SK-N-SH treated with all-trans-retinoic acid at 6 μM for 48 hours (cell line): ENCODE results near the gene MRPS23.

Source experiments
- ATAC-seq: fragments of 200-7000 bp; cut with Tn5 transposase; 3 replicates; pipeline ENCODE4 v1.9.1; 2020; ENCODE audit warnings: mild to moderate bottlenecking, moderate library complexity
- ARNTL ChIP-seq: fragments of 450-650 bp; formaldehyde crosslinking; IDR thresholded peaks from 2 replicates; pipeline ENCODE4 v1.5.0; 2020; ENCODE audit warnings: low read depth, mild to moderate bottlenecking, moderate library complexity, borderline replicate concordance
- BACH2 ChIP-seq: fragments of 250-450 bp; sonication (Bioruptor Pico); IDR thresholded peaks from 2 replicates; pipeline ENCODE4 v1.9.0; 2021; ENCODE audit warnings: mild to moderate bottlenecking, borderline replicate concordance
- CSDC2 ChIP-seq: fragments of 250-450 bp; sonication (Bioruptor Pico); IDR thresholded peaks from 2 replicates; pipeline ENCODE4 v1.5.0; 2020; ENCODE audit warnings: mild to moderate bottlenecking, moderate library complexity
- ESRRG ChIP-seq: fragments of 250-450 bp; sonication (Bioruptor Pico); IDR thresholded peaks from 2 replicates; pipeline ENCODE4 v1.6.1; 2021; ENCODE audit warnings: mild to moderate bottlenecking
- GLIS3 ChIP-seq: fragments of 250-450 bp; sonication (Bioruptor Pico); IDR thresholded peaks from 2 replicates; pipeline ENCODE4 v1.5.0; 2020; ENCODE audit warnings: mild to moderate bottlenecking, moderate library complexity
- ISL1 ChIP-seq: fragments of 250-450 bp; sonication (Bioruptor Pico); IDR thresholded peaks from 2 replicates; pipeline ENCODE4 v2.1.2; 2022; ENCODE audit warnings: mild to moderate bottlenecking, moderate library complexity
- OSR1 ChIP-seq: fragments of 250-450 bp; sonication (Bioruptor Pico); IDR thresholded peaks from 2 replicates; pipeline ENCODE4 v1.8.0; 2022; ENCODE audit warnings: moderate library complexity, mild to moderate bottlenecking, inconsistent platforms
- PPARA ChIP-seq: fragments of 250-450 bp; sonication (Bioruptor Pico); IDR thresholded peaks from 2 replicates; pipeline ENCODE4 v1.5.0; 2020; ENCODE audit warnings: mild to moderate bottlenecking, borderline replicate concordance
- RARB ChIP-seq: fragments of 250-450 bp; sonication (Bioruptor Pico); IDR thresholded peaks from 2 replicates; pipeline ENCODE4 v1.8.0; 2021; ENCODE audit warnings: mild to moderate bottlenecking, moderate library complexity
- TCF4 ChIP-seq: fragments of 250-450 bp; sonication (Bioruptor Pico); IDR thresholded peaks from 2 replicates; pipeline ENCODE4 v1.8.0; 2021; ENCODE audit warnings: mild to moderate bottlenecking, moderate library complexity, borderline replicate concordance
- TOX ChIP-seq: fragments of 250-450 bp; sonication (Bioruptor Pico); IDR thresholded peaks from 2 replicates; pipeline ENCODE4 v1.8.0; 2021; ENCODE audit warnings: mild to moderate bottlenecking, moderate library complexity, borderline replicate concordance
- ZC3H10 ChIP-seq: fragments of 250-450 bp; sonication (Bioruptor Pico); IDR thresholded peaks from 2 replicates; pipeline ENCODE4 v1.5.1; 2021; ENCODE audit warnings: mild to moderate bottlenecking, moderate library complexity
- ZFP3 ChIP-seq: fragments of 250-450 bp; sonication (Bioruptor Pico); IDR thresholded peaks from 2 replicates; pipeline ENCODE4 v1.5.0; 2020; ENCODE audit warnings: mild to moderate bottlenecking, moderate library complexity
- ZFP30 ChIP-seq: fragments of 450-650 bp; formaldehyde crosslinking; IDR thresholded peaks from 2 replicates; pipeline ENCODE4 v1.5.0; 2022; ENCODE audit warnings: mild to moderate bottlenecking, moderate library complexity
- ZNF565 ChIP-seq: fragments of 450-650 bp; formaldehyde crosslinking; conservative IDR thresholded peaks from 2 replicates; pipeline ENCODE4 v1.5.0; 2020; ENCODE audit warnings: low read depth, mild to moderate bottlenecking, moderate library complexity
- ZNF70 ChIP-seq: fragments of 450-650 bp; formaldehyde crosslinking; IDR thresholded peaks from 2 replicates; pipeline ENCODE4 v1.5.0; 2020; ENCODE audit warnings: mild to moderate bottlenecking, moderate library complexity
- ZNF8 ChIP-seq: fragments of 450-650 bp; formaldehyde crosslinking; IDR thresholded peaks from 2 replicates; pipeline ENCODE4 v1.5.0; 2020; ENCODE audit warnings: mild to moderate bottlenecking, moderate library complexity
- TF ChIP-seq, protein P1 (sequence below): fragments of 250-450 bp; sonication (Bioruptor Pico); IDR thresholded peaks from 2 replicates; pipeline ENCODE4 v1.8.0; 2021; ENCODE audit warnings: low read depth, mild to moderate bottlenecking, moderate library complexity, borderline replicate concordance
- TF ChIP-seq, protein P2 (sequence below): fragments of 250-450 bp; sonication (Bioruptor Pico); IDR thresholded peaks from 2 replicates; pipeline ENCODE4 v1.5.0; 2020; ENCODE audit warnings: mild to moderate bottlenecking, moderate library complexity
- TF ChIP-seq, protein P3 (sequence below): fragments of 250-450 bp; sonication (Bioruptor Pico); IDR thresholded peaks from 2 replicates; pipeline ENCODE4 v1.8.0; 2020; ENCODE audit warnings: mild to moderate bottlenecking, moderate library complexity, borderline replicate concordance
- TF ChIP-seq, protein P4 (sequence below): fragments of 250-450 bp; sonication (Bioruptor Pico); IDR thresholded peaks from 2 replicates; pipeline ENCODE4 v1.5.1; 2021; ENCODE audit warnings: mild to moderate bottlenecking, moderate library complexity

Gene MRPS23

DNA sequence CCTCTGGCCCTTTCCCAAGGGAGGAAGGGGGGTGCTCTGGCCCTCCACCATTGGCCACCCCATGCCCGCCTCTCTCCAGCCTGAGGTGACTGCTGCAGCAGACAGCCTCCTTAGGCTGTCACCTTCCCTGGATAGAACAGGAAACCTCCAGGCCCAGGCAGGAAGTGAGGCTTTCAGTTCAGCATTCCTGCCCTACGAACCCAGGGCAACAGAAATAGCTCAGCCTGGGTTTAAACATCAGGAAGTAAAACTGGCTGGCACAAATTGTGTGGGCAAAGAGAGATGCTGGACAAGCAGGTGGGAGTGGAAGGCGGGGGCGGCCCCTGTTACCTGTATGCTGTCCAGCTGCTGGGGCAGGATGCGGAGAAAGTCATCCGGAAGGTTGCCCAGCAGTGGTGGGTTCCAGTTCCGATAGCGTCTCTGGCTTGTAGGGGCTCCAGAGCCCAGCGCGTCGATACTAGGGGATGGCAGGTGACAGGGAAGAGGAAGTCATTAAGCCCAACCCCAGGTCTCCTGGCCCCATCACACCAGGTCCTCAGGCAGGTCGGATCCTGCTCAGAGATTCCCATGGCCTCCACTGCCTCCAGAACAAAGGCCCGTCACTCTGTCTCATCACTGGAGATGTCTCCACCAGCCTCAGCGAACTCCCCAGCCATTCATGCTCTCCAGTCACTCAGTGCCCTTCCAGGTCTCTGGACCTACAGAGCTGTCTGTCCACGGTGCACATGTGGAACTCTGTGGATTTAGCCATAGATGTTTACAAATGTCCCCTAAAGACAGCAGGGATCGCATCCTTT, 23.6 kb upstream of the MRPS23 start:
- no peak for ATAC-seq
- TF ChIP-seq TCF4 (CRISPR knock-in tag), result no peak
- TF ChIP-seq, all 23 proteins: peak for 0

DNA sequence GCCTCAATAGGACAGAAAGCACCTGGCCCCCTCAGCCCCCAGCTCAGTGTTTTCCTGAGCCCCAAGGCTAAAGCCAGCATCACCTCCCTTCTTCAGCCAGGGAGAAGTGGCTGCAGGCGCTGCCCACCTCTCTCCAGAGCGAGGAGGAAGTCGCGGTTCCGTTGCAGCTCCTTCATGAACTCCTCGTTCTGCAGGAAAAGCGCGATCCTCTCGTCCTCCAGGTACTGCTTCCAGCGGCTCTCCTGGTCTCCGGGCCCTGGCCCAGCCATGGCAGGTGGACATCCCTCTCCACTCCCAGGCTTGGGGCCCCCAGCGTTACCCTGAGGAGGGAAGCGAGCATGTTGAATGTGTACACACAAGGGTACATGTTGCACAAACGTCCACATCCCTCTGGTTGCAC, 22.7 kb upstream of the MRPS23 start:
- no peak for ATAC-seq
- TF ChIP-seq PPARA (CRISPR knock-in tag) (no peak), TOX (CRISPR knock-in tag) (no peak), ZNF8 (CRISPR knock-in tag) (no peak), ISL1 (CRISPR knock-in tag) (no peak), ARNTL (CRISPR knock-in tag) (no peak), ZFP30 (CRISPR knock-in tag) (no peak), ZNF70 (CRISPR knock-in tag) (no peak), OSR1 (CRISPR knock-in tag) (no peak), GLIS3 (no peak), CSDC2 (CRISPR knock-in tag) (no peak), TCF4 (CRISPR knock-in tag) (no peak), ZC3H10 (no peak), ESRRG (no peak)
- TF ChIP-seq, protein P1, sequence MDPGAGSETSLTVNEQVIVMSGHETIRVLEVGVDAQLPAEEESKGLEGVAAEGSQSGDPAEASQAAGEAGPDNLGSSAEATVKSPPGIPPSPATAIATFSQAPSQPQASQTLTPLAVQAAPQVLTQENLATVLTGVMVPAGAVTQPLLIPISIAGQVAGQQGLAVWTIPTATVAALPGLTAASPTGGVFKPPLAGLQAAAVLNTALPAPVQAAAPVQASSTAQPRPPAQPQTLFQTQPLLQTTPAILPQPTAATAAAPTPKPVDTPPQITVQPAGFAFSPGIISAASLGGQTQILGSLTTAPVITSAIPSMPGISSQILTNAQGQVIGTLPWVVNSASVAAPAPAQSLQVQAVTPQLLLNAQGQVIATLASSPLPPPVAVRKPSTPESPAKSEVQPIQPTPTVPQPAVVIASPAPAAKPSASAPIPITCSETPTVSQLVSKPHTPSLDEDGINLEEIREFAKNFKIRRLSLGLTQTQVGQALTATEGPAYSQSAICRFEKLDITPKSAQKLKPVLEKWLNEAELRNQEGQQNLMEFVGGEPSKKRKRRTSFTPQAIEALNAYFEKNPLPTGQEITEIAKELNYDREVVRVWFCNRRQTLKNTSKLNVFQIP (CRISPR knock-in tag), result no peak
- TF ChIP-seq, protein P2, sequence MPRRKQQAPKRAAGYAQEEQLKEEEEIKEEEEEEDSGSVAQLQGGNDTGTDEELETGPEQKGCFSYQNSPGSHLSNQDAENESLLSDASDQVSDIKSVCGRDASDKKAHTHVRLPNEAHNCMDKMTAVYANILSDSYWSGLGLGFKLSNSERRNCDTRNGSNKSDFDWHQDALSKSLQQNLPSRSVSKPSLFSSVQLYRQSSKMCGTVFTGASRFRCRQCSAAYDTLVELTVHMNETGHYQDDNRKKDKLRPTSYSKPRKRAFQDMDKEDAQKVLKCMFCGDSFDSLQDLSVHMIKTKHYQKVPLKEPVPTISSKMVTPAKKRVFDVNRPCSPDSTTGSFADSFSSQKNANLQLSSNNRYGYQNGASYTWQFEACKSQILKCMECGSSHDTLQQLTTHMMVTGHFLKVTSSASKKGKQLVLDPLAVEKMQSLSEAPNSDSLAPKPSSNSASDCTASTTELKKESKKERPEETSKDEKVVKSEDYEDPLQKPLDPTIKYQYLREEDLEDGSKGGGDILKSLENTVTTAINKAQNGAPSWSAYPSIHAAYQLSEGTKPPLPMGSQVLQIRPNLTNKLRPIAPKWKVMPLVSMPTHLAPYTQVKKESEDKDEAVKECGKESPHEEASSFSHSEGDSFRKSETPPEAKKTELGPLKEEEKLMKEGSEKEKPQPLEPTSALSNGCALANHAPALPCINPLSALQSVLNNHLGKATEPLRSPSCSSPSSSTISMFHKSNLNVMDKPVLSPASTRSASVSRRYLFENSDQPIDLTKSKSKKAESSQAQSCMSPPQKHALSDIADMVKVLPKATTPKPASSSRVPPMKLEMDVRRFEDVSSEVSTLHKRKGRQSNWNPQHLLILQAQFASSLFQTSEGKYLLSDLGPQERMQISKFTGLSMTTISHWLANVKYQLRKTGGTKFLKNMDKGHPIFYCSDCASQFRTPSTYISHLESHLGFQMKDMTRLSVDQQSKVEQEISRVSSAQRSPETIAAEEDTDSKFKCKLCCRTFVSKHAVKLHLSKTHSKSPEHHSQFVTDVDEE, result no peak
- TF ChIP-seq, protein P3, sequence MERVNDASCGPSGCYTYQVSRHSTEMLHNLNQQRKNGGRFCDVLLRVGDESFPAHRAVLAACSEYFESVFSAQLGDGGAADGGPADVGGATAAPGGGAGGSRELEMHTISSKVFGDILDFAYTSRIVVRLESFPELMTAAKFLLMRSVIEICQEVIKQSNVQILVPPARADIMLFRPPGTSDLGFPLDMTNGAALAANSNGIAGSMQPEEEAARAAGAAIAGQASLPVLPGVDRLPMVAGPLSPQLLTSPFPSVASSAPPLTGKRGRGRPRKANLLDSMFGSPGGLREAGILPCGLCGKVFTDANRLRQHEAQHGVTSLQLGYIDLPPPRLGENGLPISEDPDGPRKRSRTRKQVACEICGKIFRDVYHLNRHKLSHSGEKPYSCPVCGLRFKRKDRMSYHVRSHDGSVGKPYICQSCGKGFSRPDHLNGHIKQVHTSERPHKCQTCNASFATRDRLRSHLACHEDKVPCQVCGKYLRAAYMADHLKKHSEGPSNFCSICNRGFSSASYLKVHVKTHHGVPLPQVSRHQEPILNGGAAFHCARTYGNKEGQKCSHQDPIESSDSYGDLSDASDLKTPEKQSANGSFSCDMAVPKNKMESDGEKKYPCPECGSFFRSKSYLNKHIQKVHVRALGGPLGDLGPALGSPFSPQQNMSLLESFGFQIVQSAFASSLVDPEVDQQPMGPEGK (CRISPR knock-in tag), result no peak
- TF ChIP-seq, protein P4, sequence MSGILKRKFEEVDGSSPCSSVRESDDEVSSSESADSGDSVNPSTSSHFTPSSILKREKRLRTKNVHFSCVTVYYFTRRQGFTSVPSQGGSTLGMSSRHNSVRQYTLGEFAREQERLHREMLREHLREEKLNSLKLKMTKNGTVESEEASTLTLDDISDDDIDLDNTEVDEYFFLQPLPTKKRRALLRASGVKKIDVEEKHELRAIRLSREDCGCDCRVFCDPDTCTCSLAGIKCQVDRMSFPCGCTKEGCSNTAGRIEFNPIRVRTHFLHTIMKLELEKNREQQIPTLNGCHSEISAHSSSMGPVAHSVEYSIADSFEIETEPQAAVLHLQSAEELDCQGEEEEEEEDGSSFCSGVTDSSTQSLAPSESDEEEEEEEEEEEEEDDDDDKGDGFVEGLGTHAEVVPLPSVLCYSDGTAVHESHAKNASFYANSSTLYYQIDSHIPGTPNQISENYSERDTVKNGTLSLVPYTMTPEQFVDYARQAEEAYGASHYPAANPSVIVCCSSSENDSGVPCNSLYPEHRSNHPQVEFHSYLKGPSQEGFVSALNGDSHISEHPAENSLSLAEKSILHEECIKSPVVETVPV (CRISPR knock-in tag), result no peak

DNA sequence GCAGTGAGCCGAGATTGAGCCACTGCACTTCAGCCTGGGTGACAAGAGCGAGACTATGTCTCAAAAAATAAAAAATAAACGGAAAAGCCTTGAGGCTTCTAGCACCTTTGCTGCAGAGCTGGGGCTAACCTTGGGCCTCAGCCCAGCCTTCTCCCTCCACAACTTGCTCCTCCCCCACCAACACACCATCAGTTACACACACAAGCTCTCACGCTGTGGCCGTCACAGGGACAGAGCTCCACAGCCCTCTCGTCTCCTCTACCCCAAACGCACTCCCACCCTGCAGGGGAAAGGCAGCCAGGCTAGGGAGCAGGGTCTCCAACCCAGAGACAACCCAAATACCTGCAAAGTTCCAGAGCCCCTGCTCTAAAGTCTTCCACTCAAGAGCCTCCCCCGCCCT, 22.0 kb upstream of the MRPS23 start:
- TF ChIP-seq OSR1 (CRISPR knock-in tag) (no peak), ZNF565 (CRISPR knock-in tag) (no peak), PPARA (CRISPR knock-in tag) (no peak)
- TF ChIP-seq, all 23 proteins: peak for 0
- ATAC-seq, result no peak

DNA sequence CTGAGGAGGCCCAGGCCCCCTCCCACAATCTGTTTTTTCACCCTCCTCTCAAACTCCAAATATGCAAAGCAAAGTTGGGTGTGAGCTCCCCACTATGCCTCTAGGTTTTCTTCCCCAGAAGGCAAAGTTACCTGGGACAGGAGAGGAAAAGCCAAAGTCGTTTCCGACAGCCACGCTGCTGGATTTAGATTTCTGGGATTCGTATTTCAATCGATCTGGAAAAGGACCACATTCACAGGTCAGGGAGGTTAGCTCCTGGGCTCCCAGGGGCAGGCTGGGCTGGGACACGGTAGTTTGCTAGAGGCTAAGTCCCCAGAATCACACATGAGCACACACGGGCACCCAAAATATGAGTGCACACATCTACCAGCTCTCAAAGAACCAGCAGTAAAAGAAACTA, 21.3 kb upstream of the MRPS23 start:
- TF ChIP-seq CSDC2 (CRISPR knock-in tag) (no peak), ZC3H10 (no peak), GLIS3 (no peak), ZFP30 (CRISPR knock-in tag) (no peak), ZNF8 (CRISPR knock-in tag) (no peak), TOX (CRISPR knock-in tag) (no peak), RARB (no peak), ZNF70 (CRISPR knock-in tag) (no peak), TCF4 (CRISPR knock-in tag) (no peak), BACH2 (CRISPR knock-in tag) (no peak), ZFP3 (CRISPR knock-in tag) (no peak)
- TF ChIP-seq, protein P2, result no peak
- TF ChIP-seq, protein P4 (CRISPR knock-in tag), result no peak
- TF ChIP-seq, all 23 proteins: peak for 0
- ATAC-seq, result no peak
